Liver (tissue), 3 donors: Measurements from ENCODE around the gene APBA2.

Experiments
- ATF3 ChIP-seq: IDR thresholded peaks from 2 replicates; pipeline ENCODE4 v1.6.1; 2016; ENCODE audit warnings: antibody characterized with exemption
- CTCF ChIP-seq: fragments of 150-350 bp; IDR thresholded peaks from 2 replicates; pipeline ENCODE4 v1.5.1; 2017; ENCODE audit warnings: improper control_type of control experiment, low read depth, low read length; ENCODE audit not compliant: missing input control
- EGR1 ChIP-seq, 2 donors: IDR thresholded peaks; 2 replicates each; pipeline ENCODE4 v1.6.1; 2016 to 2018; ENCODE audit warnings: antibody characterized with exemption in 2 of 2, low read depth in 2 of 2
- JUND ChIP-seq, 2 donors: IDR thresholded peaks; 2 replicates each; pipeline ENCODE4 v1.6.1; 2016; ENCODE audit warnings: antibody characterized with exemption in 2 of 2
- NR2F2 ChIP-seq: IDR thresholded peaks from 2 replicates; pipeline ENCODE4 v1.6.1; 2016; ENCODE audit warnings: antibody characterized with exemption
- RAD21 ChIP-seq, 2 donors: IDR thresholded peaks; 2 replicates each; pipeline ENCODE4 v1.6.1; 2016; ENCODE audit warnings: antibody characterized with exemption in 2 of 2, mild to moderate bottlenecking in 2 of 2
- REST ChIP-seq: IDR thresholded peaks from 2 replicates; pipeline ENCODE4 v1.6.1; 2016; ENCODE audit warnings: antibody characterized with exemption, mild to moderate bottlenecking
- RXRA ChIP-seq, 2 donors: IDR thresholded peaks; 2 replicates each; pipeline ENCODE4 v1.6.1; 2017 to 2018; ENCODE audit warnings: antibody characterized with exemption in 2 of 2, mild to moderate bottlenecking in 1 of 2
- SP1 ChIP-seq: IDR thresholded peaks from 2 replicates; pipeline ENCODE4 v1.6.1; 2018; ENCODE audit warnings: antibody characterized with exemption, mild to moderate bottlenecking
- TAF1 ChIP-seq: conservative IDR thresholded peaks from 2 replicates; pipeline ENCODE4 v1.6.1; 2016; ENCODE audit warnings: antibody characterized with exemption, mild to moderate bottlenecking
- YY1 ChIP-seq: IDR thresholded peaks from 2 replicates; pipeline ENCODE4 v1.6.1; 2016; ENCODE audit warnings: antibody characterized with exemption, mild to moderate bottlenecking
- donor health status: healthy.
- donor health status: healthy.

- no peak for TF ChIP-seq CTCF
- no peak for TF ChIP-seq TAF1
- no peak for TF ChIP-seq YY1
- TF ChIP-seq REST = no peak
- no peak for TF ChIP-seq RAD21 (IDR thresholded peaks at IDR 0.05)
- no peak for TF ChIP-seq RXRA (IDR thresholded peaks at IDR 0.05)
- TF ChIP-seq EGR1 (IDR thresholded peaks at IDR 0.05; ENCODE audit: low read depth in 2 of 2) = no peak
- TF ChIP-seq JUND (IDR thresholded peaks at IDR 0.05) = no peak
- TF ChIP-seq ATF3 = no peak
- no peak for TF ChIP-seq NR2F2
- TF ChIP-seq SP1 = no peak
These were observed 5.1 kb downstream of the APBA2 start for GRCh38 chr15:28890711-28891495.
